Limb (tissue), 2 donors: Measurements from ENCODE around the gene PCAT6.

Source experiments
- DNase-seq, 2 donors: peaks; one replicate each; pipeline ENCODE4 v3.0.0-alpha.2; 2016; ENCODE audit errors: extremely low spot score in 2 of 2

The PCAT6 gene

GRCh38 chr1:202848191-202848542, 37.4 kb downstream of the PCAT6 start:
- no peak for DNase-seq

DNA sequence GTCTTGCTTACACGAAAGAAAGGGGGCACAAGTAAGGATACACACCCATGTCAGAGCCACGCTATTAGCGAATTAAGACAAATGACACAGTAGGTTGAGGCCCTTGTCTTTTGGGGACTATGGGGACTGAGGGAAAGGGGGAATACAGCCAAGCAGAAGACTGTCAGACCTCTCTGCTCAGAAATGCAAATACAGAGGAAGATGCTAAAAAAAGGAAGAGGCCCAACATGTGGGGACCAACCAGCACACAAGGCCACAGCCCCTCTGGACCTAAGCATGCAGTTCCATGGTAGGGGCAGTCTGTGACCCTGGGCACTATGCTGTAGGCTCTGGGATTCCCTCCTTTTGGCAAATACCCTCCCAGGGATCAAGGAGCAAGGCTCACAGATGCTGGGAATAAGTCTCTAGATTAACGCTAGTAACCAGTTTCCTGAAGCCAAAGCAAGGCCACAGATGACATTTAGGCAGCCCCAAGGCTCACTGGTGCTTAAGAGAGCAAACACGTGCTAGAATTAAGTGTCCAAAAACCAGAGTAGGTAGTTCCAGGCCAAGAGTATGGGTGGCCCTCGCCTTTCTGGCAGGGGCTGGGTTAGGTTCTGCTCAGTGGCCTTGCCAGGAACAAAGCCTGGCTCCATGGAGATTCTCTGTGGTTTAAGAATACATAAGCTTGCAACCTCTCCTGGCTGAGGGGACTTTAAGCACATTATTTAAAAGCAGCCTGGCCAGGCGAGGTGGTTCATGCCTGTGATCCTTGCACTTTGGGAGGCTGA, 40.0 kb downstream of the PCAT6 start:
- DNase-seq: no peak

- no peak for DNase-seq
These were observed 41.6 kb downstream of the PCAT6 start for GRCh38 chr1:202852163-202852904.

DNA sequence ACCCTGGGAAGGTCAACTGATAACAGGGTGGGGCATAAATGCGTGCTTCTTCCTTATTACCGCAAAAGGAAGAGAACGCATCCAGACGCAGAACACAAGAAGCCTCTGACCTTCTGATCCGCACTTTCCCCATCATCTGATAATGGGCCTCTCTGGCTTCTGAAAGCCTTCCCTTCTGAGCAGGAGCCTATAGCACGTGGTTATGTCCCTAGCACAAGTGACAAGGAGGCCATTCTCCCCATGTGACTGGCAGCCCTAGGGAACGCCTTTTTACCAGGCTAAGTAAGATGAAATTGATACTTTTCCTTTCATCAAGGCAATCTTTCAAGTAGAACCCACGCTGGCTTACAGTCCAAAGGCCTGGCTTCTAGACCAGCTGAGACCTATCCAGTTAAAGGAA, 44.0 kb downstream of the PCAT6 start:
- DNase-seq: no peak

- no peak for DNase-seq
These were observed 45.3 kb downstream of the PCAT6 start for GRCh38 chr1:202856014-202856413.

DNA sequence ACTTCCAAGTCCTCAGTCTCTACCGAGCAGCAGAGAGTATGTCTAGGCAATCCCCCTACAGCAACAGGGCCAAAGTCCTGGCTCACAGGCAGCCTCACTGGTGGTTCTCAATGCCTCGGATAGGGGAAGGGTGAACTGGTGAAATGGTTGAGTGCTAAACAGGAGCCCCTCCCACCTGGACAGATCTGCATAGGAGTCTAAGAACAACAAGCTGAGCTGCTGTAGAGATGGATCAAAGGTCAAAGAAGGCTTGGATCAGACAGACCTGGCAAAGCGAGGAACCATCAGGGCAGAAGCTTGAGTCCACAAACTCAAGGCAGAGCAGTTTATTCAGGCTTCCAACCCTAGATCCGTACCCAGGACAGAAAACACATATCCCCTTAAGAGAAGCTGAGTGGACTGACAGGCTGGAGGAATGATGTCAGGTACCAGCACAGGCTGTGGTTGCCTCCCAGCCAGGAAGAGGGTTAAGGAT, 46.4 kb downstream of the PCAT6 start:
- no peak for DNase-seq

GRCh38 chr1:202858331-202858730, 47.6 kb downstream of the PCAT6 start:
- DNase-seq: no peak

DNA sequence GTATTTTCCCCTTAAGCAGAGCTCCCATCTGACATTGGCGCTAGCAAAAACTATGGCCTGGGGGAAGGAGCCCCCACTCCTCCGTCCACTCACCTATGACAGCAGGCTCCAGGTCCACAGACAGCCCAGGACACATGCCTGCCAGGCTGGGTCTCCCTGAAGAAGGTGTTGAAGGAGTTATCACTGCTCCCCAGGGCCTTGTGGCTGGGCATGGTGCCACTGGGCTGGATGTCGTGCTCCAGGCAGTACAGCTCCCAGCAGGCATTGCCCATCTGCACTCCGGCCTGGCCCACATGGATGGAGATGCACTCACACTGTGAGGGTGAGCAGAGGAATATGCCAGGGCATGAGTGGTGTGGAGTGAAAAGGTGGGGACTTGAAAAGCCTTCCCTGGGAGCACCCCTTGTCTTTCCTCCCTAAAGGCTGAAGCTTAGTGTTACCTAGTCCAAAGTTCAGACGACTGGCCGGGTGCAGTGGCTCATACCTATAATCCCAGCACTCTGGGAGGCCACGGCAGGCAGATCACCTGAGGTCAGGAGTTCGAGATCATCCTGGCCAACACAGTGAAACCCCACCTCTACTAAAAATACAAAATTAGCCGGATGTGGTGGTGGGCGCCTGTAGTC, 48.1 kb downstream of the PCAT6 start:
- DNase-seq: no peak

GRCh38 chr1:202860744-202861419, 50.1 kb downstream of the PCAT6 start:
- DNase-seq: peak in 1 of 2 donors; percentile 60
